ENCODE results near the gene CD248.
"Not testable (repeated sequence)": the region's sequence is repeated elsewhere in the genome, so short reads cannot be mapped to it uniquely, and the experiment has no call there.

Gene CD248, protein sequence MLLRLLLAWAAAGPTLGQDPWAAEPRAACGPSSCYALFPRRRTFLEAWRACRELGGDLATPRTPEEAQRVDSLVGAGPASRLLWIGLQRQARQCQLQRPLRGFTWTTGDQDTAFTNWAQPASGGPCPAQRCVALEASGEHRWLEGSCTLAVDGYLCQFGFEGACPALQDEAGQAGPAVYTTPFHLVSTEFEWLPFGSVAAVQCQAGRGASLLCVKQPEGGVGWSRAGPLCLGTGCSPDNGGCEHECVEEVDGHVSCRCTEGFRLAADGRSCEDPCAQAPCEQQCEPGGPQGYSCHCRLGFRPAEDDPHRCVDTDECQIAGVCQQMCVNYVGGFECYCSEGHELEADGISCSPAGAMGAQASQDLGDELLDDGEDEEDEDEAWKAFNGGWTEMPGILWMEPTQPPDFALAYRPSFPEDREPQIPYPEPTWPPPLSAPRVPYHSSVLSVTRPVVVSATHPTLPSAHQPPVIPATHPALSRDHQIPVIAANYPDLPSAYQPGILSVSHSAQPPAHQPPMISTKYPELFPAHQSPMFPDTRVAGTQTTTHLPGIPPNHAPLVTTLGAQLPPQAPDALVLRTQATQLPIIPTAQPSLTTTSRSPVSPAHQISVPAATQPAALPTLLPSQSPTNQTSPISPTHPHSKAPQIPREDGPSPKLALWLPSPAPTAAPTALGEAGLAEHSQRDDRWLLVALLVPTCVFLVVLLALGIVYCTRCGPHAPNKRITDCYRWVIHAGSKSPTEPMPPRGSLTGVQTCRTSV

DNA sequence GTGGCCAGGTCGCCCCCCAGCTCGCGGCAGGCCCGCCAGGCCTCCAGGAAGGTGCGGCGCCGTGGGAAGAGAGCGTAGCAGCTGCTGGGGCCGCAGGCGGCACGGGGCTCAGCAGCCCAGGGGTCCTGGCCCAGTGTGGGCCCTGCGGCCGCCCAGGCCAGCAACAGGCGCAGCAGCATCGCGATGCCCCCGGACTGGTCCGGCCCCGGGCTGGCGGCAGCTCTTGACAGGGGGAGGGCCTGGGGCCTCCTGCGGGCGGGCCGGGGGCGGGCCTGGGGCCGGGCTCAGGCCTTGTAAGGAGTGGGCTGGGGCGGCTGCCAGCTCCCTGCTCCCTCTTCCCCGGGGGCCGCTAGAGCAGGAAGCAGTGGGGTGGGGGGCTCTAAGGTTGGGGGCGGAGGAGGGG, at the start of gene CD248:
CD248 (minus strand) TSS at position 196 of the 403 bp plus-strand sequence; CDS start at position 179, 17 bp downstream.
- FAIRE-seq = no peak

DNA sequence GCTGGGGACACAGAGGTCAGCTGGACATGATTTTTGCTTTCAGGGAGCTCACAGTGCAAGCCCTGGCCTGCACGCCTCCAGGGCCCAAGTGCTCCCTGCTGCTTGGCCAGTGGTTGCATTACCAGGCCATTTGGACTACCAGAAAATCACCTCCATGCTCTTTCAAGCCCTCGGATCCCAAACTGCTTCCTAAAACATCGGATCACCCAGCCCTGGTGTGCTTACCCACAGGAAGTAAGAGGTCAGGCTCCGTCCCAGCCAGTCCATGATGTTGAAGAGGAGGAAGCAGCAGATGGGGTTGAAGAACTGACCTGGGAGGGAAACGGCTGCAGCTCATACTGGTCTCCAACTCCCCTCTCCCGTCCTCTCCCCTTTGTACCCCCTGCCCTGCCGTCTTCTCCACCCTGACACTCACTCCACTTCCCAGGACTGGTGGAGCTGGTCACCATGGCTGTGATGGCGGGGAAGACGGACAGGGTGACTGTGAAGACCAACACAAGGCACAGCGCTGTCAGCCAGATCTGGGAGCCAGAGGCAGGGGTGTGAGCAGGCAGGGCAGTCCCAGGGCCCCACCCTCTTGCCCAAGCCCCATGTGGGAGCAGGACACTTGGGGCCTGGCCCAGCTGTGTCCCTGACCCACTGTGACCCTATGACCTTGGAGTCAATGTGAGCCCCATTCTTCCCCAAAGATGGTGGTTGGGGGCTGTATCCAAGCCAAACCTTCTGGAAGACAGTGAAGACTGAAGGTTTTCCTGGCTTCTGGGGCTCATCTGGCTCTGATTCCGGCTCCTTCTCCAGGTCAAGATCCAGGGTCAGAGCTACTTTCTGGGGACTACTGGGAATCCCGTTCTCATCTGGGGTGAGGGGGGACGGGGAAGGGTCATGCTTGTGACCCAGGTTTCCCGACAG, 49.1 kb upstream of the CD248 start:
- no peak for FAIRE-seq

DNA sequence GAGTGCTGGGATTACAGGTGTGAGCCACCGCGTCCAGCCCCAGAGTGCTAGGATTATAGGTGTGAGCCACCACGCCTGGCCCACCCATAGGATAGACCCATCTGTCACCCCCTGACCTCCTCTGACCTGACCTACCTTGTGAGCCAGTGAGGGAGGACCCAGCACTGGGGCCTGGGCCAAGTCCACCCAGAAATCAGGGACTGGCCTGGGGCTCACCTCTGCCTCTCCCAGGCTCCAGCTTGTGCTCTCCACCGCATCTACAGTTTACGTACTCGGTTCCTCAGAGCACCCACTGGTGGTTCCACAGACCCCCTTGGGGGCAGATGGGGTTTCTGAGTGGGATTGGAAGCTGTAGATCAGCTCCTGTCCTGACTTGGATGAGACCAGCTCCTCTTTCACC, 48.3 kb upstream of the CD248 start:
- no peak for FAIRE-seq

DNA sequence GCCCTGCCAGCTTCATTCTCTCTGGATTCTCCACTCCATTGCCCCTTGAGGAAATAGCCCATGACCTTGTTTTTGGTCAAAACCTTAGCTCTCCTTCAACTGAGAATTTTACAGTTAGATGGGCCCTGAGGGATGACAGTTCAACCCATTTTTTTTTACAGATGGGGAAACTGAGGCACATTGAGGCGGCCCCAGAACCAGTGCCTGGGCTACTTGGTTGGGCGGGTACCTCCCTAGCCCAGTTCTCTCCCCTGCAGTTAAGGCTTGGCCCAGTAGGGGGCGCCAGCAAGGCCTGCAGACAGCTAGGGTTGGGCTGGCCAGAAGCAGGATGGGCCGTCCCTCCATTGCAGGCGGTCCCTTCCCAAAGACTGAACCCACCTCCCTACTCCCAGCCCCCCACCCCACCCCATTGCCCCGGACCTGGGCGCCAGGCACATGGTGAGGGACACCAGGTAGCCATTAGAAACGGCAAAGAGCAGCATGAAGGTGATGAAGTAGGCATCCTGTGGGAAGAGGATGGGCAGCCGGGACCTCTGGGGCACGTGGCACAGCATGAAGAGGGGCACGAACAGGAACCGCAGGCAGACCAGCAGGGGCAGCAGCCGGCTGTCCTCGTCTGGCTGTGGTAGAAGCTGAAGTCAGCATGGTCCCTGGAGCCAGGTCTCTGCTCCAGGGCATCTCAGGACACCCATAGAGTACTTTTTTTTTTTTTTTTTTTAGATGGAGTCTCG, 47.1 kb upstream of the CD248 start:
- FAIRE-seq = no peak

DNA sequence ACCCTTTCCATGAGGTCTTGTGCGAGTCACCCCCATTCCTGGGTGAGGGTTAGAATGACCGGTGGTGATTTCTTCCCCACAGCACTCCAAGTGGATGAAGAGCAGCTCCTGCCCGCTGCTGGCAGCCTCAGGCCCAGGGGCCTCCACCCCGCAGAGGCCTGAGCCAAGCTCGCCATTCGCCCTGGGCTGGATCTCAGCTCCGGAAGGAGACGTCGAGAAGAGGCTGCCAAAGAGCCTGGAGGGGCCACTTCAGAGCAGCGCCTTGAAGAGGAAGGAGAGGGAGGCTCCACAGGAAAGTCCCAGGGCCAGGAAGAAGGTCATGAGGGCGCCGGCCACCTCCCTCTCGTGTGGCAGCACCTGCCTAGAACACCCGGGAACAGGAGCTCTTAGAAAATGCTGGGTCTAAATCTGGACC, 46.4 kb upstream of the CD248 start:
- FAIRE-seq = no peak

DNA sequence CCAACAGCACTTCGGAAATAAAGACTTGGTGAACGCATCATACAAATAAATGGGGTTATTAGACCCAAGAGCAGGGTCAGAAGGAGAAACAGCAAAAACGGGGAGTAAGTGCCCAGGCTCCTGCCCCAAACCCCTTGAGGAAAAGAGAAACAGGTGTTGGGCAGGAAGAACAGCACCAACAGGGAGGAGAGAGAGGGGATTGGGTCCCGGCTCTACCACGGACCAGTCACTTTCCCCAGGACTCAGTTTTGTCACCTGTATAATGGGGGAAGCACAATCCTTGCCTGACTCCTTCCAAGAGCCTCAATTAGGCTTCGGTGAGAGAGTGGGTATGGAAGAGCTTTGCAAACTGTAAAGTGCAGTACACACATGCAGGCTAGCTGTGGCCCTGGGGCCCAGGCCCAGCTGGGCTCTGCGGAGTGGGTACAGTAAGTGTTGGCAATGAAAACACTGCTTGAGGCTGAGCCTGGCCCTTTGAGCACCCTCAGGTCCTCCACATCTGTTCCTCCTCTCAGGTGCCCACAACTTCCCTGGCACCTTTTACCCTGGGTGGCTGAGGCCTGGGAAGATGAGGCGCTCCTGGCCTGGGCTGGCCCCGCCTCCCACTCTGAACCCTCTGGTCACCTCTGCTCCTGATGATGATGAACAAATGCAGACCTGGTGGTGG, 45.8 kb upstream of the CD248 start:
- FAIRE-seq = no peak

DNA sequence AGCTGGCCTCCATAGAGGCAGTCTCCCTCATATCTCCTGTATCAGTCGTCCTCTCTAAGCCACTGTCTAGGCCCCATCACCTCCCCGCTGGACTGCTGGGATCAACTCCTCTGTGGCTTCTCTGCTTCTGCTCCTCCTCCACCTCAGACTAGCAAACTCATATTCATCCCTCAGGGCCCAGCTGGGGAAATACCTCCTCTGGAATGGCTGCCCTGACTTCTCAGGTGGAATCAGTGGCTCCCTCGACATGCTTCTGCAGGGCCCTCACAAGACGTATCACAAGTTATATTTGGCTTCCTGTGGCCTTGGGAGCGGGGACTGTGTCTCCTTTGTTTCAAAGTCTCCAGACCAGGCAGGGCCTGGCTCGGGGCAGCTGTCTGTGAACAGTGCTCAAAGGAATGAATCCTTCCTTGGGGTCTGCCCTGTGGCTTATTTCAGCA, 44.7 kb upstream of the CD248 start:
- FAIRE-seq = no peak

DNA sequence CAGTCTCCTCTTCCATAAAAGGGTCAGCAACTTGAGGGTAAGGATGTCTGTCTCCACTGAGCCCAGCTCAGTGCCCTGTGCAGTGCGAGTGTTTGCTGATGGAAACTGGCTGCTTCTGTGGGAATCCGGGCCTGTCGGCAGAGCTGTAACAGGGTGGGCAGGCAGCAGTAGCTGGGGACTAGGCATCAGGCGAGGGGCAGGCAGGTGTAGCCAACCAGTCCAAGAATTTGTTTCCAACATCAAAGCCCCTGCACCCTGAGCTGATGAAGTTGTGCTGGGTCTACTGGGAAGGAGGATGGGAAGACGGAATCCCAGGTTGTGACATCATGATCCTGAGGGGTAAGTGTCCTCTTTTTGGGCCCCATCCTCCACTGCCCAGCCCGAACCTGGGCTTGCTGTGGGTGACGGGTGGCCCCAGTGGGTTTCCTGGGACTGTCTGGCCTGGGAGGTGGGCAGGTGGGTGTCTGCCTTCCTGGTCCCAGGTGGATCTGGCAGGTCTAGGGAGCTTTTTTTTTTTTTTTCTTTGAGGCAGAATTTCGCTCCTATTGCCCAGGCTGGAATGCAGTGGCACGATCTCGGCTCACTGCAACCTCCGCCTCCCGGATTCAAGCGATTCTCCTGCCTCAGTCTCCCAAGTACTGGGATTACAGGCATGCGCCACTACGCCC, 43.7 kb upstream of the CD248 start:
- FAIRE-seq = no peak

DNA sequence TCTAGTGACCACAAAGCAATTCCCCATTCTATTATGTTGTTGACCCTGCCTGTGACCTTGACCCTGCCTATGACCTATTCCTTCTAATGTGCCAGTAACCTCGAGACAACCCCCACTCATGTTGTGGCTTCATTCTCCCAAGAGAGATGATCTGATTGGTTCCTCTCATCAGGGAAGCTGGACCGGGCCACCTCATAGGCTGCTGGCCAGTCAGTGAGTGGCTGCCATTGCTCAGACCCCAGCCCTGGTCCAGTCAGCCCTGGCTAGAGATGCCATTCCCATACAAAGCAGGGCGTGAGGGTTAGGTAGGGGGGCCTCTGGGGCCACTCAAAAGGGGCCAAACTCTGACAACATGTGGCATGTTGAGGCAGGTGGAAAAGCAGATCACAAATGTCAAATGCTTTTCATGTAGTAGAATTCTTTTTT, 42.8 kb upstream of the CD248 start:
- no peak for FAIRE-seq

DNA sequence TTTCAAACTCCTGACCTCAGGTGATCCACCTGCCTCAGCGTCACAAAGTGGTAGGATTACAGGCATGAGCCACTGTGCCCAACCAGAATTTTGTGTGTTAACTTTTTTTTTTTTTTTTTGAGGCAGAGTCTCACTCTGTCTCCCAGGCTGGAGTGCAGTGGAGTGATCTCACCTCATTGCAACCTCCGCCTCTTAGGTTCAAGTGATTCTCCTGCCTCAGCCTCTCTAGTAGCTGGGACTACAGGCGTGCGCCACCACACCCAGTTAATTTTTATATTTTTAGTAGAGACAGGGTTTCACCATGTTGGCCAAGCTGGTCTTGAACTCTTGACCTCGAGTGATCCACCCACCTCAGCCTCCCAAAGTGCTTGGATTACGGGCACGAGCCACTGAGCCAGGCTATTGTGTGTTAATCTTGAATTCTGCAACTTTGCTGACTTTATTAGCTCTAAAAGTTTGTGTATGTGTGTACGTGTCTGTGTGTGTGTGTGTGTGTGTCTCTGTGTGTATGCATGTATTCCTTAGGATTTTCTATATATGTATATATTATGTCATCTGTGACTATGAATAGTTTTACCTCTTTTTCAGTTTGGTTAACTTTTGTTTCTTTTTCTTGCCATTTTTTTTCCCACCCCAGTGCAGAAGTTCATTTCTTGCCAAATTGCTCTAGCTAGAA, 33.9 kb upstream of the CD248 start:
- not testable (repeated sequence) for FAIRE-seq

DNA sequence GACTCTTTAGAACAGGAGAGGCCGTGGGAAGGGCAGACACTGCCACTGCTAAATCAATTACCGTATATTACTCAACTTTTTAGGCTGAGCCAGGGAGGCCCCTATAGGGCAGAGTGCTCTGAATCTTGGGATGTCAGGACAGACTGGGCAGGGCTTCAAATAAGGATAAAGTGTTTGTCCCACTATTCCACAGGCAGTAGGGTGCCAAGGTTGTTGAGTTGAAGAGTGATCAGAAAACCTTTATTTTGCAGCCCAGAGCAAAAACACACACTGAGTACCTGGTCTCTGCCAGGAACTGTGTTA, 32.2 kb upstream of the CD248 start:
- FAIRE-seq = no peak

DNA sequence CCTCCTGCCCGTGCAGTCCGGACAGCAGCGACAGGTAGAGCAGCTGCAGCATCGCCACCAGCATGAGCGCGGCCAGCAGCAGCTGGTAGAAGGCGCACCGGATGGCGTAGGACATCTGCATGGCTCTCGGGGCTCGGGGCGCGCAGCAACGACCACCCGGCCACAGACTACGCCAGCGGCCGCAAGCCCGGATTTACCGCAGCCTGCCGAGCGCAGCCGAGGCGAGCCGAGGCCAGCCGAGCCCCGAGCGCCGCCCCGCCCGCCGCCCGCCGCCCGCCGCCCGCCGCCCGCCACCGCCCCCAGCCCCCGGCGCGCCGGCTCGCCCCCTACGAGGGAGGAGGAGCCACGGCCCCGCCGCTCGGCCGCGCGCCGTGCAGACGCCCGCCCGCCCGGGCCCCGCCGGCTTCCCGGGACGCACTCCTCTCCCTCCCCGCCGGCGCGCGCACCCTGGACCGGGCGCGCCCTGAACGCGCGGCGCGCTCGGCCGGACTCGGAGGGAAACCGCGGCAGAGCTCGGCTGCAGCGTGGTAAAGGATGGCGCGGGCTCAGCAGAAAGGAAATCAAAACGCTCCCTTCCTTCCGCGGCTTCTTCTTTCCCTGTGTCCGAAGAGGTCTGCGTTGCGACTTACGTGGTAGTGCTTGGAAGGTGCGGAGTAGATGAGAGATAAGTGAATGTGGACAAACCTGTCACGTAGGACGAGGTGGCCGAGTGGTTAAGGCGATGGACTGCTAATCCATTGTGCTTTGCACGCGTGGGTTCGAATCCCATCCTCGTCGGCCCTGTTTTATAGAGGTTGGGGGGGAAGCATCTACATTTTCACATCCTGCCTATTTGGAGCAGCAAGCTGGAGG, 30.8 kb upstream of the CD248 start, which contains the start of gene B4GAT1:
B4GAT1 (minus strand) TSS at position 205 of the 852 bp plus-strand sequence; CDS start at position 121, 84 bp downstream.
- no peak for FAIRE-seq

DNA sequence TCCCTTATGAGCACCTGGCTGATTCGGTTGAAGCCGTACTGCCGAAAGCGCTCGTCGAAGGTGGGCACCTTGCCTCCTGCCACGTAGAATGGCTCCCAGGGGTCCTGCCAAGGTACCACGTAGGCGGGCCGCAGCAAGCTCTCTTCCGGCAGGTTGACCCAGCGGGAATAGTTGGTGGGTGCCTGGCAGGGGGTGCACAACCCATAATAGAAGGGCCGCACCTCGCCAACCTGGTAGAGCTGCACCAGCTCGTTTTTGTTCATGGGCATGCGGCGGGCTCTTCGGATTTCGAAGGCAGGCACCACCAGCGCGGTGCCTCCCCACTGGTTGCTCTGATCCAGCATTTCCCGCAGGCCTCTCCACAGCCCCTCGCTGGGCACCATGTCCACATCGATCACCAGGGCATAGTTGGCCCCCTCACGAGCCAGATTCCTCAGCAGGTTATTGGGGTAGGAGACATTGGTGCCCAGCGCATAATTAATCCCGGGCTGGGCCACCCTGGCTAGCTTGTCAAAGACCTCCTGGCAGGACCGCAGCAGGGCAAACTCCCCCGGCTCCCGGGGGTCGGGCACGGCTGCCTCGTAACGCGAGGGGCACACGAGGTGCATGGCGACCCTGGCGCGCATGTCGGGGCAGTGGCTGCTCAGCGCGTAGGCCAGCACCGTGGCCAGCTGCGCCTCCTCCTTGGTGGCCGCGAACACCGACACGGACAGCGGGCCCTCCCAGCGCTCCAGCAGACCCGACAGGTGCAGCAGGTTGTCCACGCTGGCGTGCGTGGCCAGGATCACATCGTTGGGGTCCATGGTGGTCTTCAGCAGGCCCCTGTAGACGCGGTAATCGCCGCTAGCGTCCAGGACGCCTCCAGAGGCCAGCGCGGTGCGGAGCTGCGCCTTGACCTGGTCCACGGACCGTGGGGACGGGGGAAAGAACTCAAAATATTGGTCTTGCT, 29.9 kb upstream of the CD248 start:
- no peak for FAIRE-seq

DNA sequence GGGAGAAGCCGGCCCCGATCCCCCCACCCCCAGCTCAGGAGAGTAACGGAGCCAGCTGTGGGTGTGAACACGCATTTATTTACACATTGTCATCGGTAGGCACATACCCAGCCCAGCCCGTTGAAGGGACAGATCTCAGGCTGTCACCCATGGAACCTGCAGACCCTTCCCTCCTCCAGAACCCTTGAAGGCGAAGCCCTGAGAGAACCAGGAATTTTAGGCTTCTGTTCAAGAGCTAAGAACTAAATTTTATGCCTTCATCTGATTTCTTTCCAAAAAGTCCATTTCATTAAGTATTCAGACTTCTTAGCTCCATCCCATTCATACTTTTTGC, 28.4 kb upstream of the CD248 start:
- FAIRE-seq = no peak

DNA sequence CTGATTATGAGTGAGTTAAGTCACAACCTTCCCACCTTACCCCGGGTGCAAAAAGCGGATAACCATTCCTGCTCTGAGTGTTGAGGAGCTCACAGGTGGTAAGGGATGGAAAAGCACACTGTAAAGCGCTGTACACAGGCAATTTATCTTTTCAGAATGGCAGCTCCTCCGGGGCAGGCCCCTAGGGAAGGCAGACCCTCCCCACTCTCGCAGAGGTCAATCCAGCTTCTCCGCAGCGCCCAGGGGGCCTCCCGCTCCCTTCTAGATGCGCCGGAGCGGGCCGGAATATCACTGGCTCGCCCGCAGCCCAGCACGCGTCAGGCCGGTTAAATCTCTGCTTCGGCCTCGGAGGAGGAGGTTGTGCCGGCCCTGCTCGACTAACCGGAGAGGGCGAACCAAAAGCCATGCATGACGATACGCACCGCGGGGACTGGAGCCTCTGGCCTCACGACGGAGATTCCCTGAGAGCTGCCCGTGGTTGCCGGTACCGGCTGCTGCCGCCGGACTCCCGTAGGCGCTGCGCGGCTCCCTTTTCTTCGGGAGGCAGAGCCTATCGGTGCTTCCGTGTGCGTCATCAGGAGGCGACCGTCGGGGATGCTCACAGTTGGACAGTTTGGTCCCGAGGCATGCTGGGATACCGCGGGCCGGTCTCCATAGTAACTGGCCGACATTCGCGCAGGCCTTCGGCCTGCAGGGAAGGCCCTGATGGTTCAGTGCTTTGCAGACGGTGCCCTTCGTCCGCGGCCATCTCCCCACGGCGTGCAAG, 27.9 kb upstream of the CD248 start, which contains the start of gene BRMS1:
BRMS1 (minus strand) TSS at position 555 of the 766 bp plus-strand sequence. CDS start 2,870 bp downstream, outside the sequence.
- no peak for FAIRE-seq

DNA sequence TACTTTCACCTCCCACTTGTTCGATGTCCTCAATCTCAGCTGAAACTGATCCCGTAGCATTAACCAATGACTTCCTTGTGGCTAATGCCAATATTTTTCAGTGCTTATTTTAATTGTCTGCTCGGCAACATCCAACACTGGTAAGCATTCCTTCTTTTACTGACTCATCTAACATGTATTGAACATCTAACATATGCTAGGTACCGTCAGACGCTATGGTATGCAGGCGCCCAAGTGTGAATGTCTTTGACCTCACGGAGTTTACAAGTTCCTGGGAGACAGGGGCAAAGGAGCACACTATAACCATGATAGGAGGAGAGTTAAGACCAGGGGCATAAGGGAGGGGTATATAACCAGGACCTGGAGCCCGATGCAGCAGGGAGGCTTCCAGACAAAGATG, 26.3 kb upstream of the CD248 start:
- FAIRE-seq = no peak

DNA sequence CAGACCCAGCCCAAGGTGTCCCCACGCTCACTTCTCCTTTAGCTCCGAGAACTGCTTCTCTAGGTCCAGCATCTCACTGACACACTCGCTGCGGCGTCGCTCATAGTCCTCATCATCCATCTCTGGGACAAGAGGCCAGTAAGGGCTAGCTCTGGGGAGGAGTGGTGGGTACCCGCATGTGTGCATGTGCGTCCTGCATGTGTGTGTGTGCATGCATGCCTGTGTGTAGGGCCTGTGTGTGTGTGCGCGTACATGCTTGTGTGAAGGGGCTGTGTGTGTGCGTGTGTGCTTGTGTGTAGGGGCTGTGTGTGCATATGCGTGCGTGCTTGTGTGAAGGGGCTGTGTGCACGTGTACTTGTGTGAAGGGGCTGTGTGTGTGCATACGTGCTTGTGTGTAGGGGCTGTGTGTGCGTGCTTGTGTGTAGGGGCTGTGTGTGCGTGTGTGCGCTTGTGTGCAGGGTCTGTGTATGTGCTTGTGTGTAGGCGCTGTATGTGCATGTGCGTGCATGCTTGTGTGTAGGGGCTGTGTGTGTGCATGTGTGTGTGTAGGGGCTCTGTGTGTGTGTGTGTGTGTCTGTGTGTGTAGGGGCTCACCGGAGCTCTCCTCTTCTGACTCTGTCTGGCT, 24.8 kb upstream of the CD248 start:
- no peak for FAIRE-seq
